Measurements from ENCODE around the gene CCDC40.

CCDC40 gene

GRCh38 chr17:80146121-80147034 is 109.9 kb downstream of the CCDC40 start:
- DNase-seq = peak; percentile 69

GRCh38 chr17:80147035-80147822 is 110.8 kb downstream of the CCDC40 start, which contains the start of gene EIF4A3:
Gene EIF4A3 (minus strand): TSS chr17:80147128. CDS start chr17:80146961, 167 bp downstream.
- peak; percentile 95 for DNase-seq

Data from activated CD8-positive, alpha-beta memory T cell treated with anti-CD3 and anti-CD28 coated beads, Interleukin-2, amount 50 U/mL, for 48 hours (primary cell).